ENCODE measurements around the gene PRB4. TPM values are rescaled to one million over a fixed set of nuclear protein-coding genes. Genes with fewer than 3 reads are reported as not detected.

Gene PRB4
- total and polyA plus RNA-seq, 4 donors: not detected

DNA sequence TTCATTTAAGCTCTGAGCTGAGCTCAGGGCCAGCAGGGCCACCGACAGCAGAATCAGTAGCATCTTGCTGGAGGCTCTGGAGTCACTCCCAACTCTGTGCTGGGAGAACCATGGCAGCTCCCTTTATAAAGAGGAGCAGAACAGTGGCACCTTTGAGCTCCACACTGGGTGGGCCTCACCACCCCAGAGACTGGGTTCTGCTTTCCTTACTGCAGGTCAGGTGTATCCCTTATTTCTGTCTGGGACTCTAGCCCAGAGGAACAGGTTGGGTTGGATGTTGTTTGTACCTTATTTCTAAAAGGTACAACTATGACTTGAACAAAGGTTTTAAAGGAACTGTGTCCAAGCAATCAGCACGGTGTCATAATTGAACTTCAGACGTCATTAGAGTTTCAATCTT is 40.6 kb downstream of the PRB4 start, which contains the start of gene PRB3:
Gene PRB3, minus strand, starts transcription at position 101 of the 400 bp plus-strand sequence. Its CDS starts 38 bp downstream, at position 63.
- intact Hi-C loops (cut with DNase I): no loop called here
- Histone ChIP-seq H3K27ac (ENCODE audit: low read depth in 1 of 2, low read length in 2 of 2) (no peak within 1 kb of the TSS), H3K9me3 (ENCODE audit: control insufficient read depth, low read length) (peaks cover 4% of the 10 kb centered on the region), H3K36me3 (ENCODE audit: control insufficient read depth in 1 of 2, insufficient read depth in 2 of 2, low read length in 1 of 2) (no peaks in the 10 kb centered on the region), H3K27me3 (ENCODE audit: control insufficient read depth in 1 of 2, insufficient read depth in 2 of 2, low read length in 1 of 2) (no peaks in the 10 kb centered on the region), H3K4me1 (ENCODE audit: control insufficient read depth in 1 of 2, insufficient read depth in 2 of 2, low read length in 2 of 2) (no peaks in the 10 kb centered on the region), H3K4me3 (ENCODE audit: low read length in 2 of 2) (no peak within 1 kb of the TSS)
- WGBS, 2 donors: 68 to 78% methylated on average over 3 of the region's 3 CpGs
- DNase-seq (no peak), ATAC-seq (ENCODE audit: low FRiP score) (no peak)

DNA sequence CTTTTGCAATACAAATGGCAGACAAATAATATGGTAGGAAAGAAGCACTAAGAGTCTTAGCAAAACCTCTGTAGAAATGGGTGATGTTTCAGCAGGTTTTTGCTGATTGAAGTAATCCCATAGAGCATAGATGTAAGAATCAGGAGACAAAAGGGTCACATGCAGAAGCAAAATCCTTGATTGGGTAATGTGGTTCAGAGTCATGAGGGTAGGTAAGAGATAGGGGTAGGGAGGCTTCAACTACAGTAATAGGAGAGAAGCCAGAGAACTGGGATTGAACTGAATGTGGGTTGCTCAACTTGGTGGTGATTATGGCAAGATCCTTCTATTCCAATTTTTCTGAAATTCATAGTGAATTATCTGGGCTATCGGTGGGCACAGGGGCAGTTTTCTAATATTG is 45.7 kb downstream of the PRB4 start:
- 93% methylated on average over 1 of the region's 1 CpG for WGBS, 2 donors
- no peaks in the 10 kb centered on the region for H3K4me1 ChIP-seq (ENCODE audit: control insufficient read depth in 1 of 2, insufficient read depth in 2 of 2, low read length in 2 of 2)
- DNase-seq (no peak), ATAC-seq (ENCODE audit: low FRiP score) (no peak)
- no peaks in the 10 kb centered on the region for H3K27me3 ChIP-seq (ENCODE audit: control insufficient read depth in 1 of 2, insufficient read depth in 2 of 2, low read length in 1 of 2)
- intact Hi-C loops (cut with DNase I): no loop called here
- H3K27ac ChIP-seq (ENCODE audit: low read depth in 1 of 2, low read length in 2 of 2): no peak overlapping the region
- H3K9me3 ChIP-seq (ENCODE audit: control insufficient read depth, low read length): peaks cover 5% of the 10 kb centered on the region
- no peaks in the 10 kb centered on the region for H3K36me3 ChIP-seq (ENCODE audit: control insufficient read depth in 1 of 2, insufficient read depth in 2 of 2, low read length in 1 of 2)
- H3K4me3 ChIP-seq (ENCODE audit: low read length in 2 of 2): no peak overlapping the region

Other genes starting within 250 kb of the PRB4 start
- 1 to 10 TPM; 3.3 to 3.9 TPM for gene TAS2R46, start 248.1 kb downstream of the PRB4 start, total RNA-seq
- not detected for gene TAS2R46, start 248.1 kb downstream of the PRB4 start, polyA plus RNA-seq
- 1 to 10 TPM in 1 of 2 donors, under 1 TPM in 1; 0.36 to 2.2 TPM for gene TAS2R43, start 218.1 kb downstream of the PRB4 start, total RNA-seq
- not detected for gene TAS2R43, start 218.1 kb downstream of the PRB4 start, polyA plus RNA-seq
- 1 to 10 TPM; 6.9 to 8.6 TPM for gene TAS2R30, start 175.8 kb downstream of the PRB4 start, total RNA-seq
- gene TAS2R30, start 175.8 kb downstream of the PRB4 start, polyA plus RNA-seq: under 1 TPM in 1 of 2 donors, not detected in 1; 0.08 TPM
- gene SMIM10L1, start 139.2 kb downstream of the PRB4 start, total RNA-seq: 10 to 100 TPM in 1 of 2 donors, 1 to 10 TPM in 1; 9.9 to 12.5 TPM
- 10 to 100 TPM; 10.9 to 18.5 TPM for gene SMIM10L1, start 139.2 kb downstream of the PRB4 start, polyA plus RNA-seq
- not detected for gene TAS2R42, start 123.5 kb downstream of the PRB4 start, total RNA-seq
- not detected for gene TAS2R42, start 123.5 kb downstream of the PRB4 start, polyA plus RNA-seq
- not detected for gene PRB3, start 40.7 kb downstream of the PRB4 start, total RNA-seq
- not detected for gene PRB3, start 40.7 kb downstream of the PRB4 start, polyA plus RNA-seq
- gene PRB2, start 85.1 kb upstream of the PRB4 start, total RNA-seq: not detected
- gene PRB2, start 85.1 kb upstream of the PRB4 start, polyA plus RNA-seq: not detected